GM13976 (cell line): ENCODE results near the gene MBTPS1.

ENCODE experiments used
- DNase-seq: peaks from one replicate; pipeline ENCODE4 v3.0.0; 2012; ENCODE audit warnings: low spot score
- in situ Hi-C: fragments of 300-500 bp; cut with MboI; formaldehyde crosslinking; loops from one replicate; pipeline ENCODE4 v1.12.0; 2022; ENCODE audit warnings: low sequenced_read_pairs, mixed read lengths, inconsistent platforms; ENCODE audit not compliant: unreplicated experiment
- TF ChIP-seq, protein P1 (sequence below): IDR thresholded peaks from 2 replicates; pipeline ENCODE4 v1.5.1; 2012; ENCODE audit warnings: borderline replicate concordance, mild to moderate bottlenecking; ENCODE audit not compliant: insufficient read depth; ENCODE audit errors: extremely low read depth, missing control alignments, control extremely low read depth

MBTPS1 gene

GRCh38 chr16:84058211-84058610, 58.5 kb downstream of the MBTPS1 start:
- TF ChIP-seq, protein P1, sequence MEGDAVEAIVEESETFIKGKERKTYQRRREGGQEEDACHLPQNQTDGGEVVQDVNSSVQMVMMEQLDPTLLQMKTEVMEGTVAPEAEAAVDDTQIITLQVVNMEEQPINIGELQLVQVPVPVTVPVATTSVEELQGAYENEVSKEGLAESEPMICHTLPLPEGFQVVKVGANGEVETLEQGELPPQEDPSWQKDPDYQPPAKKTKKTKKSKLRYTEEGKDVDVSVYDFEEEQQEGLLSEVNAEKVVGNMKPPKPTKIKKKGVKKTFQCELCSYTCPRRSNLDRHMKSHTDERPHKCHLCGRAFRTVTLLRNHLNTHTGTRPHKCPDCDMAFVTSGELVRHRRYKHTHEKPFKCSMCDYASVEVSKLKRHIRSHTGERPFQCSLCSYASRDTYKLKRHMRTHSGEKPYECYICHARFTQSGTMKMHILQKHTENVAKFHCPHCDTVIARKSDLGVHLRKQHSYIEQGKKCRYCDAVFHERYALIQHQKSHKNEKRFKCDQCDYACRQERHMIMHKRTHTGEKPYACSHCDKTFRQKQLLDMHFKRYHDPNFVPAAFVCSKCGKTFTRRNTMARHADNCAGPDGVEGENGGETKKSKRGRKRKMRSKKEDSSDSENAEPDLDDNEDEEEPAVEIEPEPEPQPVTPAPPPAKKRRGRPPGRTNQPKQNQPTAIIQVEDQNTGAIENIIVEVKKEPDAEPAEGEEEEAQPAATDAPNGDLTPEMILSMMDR: no peak
- DNase-seq: no peak
- in situ Hi-C loops: loop anchor here (25.0 kb wide), 1 partner anchor 96 kb away; the partner anchor contains the start of genes NECAB2 and OSGIN1

GRCh38 chr16:84056933-84057332, 59.8 kb downstream of the MBTPS1 start:
- TF ChIP-seq, protein P1: no peak
- in situ Hi-C loops: loop anchor here (25.0 kb wide), 1 partner anchor 95 kb away; the partner anchor contains the start of genes NECAB2 and OSGIN1
- no peak for DNase-seq

DNA sequence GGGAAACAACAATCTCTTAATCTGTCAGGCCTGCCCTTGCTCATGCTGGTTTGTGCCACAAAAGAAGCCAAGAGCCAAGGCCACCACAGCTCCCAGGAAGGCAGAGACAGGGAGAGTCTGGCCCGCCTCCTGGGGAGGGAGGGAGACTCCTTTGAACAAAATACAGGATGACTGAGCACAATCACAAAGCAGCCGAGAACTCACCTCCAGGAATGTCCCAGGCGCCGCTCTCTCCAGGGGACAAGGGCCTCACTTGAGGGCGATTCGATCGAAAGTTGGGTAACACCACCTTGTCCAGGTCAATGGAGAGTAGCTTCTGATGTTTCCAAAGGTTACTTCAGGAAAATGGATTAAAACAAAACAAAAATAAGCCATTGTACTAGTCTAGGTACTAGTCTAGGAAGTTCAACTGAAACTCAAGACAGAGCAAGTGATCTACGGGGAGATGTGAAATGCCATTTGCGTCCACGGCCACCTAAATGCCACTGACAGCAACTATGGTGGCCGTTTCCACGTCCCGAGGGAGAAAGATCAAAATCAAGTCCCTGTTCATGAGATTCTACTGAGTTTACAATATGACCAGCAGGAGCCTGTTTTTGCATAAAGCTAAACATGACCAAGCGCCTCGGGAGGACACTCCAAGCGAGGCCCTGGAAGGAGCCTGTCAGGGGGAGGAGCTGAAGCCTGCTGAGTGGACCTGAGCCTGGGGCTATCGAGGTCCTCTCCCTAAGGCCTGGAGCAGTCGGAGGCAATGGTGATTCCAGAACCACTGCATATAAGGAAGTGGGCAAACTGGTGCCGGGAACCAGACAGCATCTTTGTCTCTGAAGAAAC, 60.7 kb downstream of the MBTPS1 start:
- in situ Hi-C loops: loop anchor here (25.0 kb wide), 1 partner anchor 94 kb away; the partner anchor contains the start of genes NECAB2 and OSGIN1
- TF ChIP-seq, protein P1: no peak
- no peak for DNase-seq

DNA sequence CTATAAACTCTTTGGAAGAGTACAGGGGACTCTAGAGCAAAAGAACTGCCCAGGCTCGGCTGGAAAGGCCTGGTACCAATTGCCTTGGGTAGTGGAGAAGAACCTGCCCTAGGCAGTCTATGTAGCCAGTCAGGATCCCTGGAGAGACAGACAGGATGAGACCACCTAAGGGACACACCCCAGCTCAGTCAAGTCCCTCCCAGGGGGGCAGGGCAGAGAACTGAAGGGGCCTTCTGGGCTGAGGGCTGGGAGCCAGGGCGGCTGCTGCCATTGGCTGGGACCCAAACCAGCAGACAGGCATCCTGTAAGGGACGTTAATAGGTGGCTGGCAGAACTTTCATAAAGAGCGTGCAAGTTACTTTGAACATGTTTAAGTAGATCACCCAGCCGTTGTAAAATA, 61.4 kb downstream of the MBTPS1 start:
- in situ Hi-C loops: loop anchor here (25.0 kb wide), 1 partner anchor 93 kb away; the partner anchor contains the start of genes NECAB2 and OSGIN1
- DNase-seq: no peak
- TF ChIP-seq, protein P1: no peak

DNA sequence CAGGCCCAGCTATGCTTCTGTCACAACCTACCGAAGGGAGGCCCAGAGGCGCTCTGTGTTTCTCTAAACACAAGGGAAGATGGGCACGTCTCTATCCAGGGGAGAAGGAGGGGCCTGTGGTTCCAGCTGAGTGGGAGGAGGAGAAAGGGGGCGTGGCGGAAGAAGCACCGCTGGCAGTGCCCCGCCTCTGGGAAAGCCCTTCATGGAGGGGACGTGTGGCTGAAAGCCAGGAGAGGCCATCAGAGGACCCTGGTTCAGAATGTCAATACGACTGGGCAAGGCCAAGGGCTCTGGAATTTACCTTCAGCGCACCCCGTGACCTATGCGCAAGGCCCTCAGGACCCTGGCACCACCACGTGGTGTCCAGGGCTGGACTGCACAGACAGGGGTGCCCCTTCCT, 61.8 kb downstream of the MBTPS1 start:
- TF ChIP-seq, protein P1: no peak
- in situ Hi-C loops: loop anchor here (25.0 kb wide), 1 partner anchor 93 kb away; the partner anchor contains the start of genes NECAB2 and OSGIN1
- DNase-seq: no peak

DNA sequence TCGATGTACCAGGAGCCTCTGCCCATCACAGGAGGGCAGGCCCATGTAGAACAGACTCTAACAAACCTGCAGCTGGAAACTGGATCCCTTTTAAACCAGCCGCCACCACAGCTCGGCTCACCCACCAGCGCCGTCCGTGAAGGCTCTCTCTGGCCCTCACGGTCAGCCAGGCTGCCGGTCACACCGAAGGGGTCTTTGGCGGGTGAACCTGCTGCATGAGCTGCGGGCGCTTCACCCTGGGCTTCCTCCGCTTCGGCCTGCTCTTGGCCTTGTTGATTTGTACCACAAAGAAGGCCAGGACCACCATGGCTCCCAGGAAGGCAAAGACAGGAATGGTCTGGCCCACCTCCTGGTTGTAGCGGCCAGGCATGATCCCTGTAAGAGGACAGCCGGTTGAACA, 62.5 kb downstream of the MBTPS1 start:
- TF ChIP-seq, protein P1: no peak
- no peak for DNase-seq
- in situ Hi-C loops: loop anchor here (25.0 kb wide), 1 partner anchor 92 kb away; the partner anchor contains the start of genes NECAB2 and OSGIN1
